Astrocyte (in vitro differentiated cells and primary cell): Measurements from ENCODE around the gene GSTP1. TPM values are rescaled to one million over a fixed set of nuclear protein-coding genes. Genes with fewer than 3 reads are reported as not detected.
A peak's percentile ranks its signal among the peaks of the same experiment; 100 is the strongest.
"Not testable (repeated sequence)": the region's sequence is repeated elsewhere in the genome, so short reads cannot be mapped to it uniquely, and the experiment has no call there.

Experiments used
- DNase-seq: peaks from one replicate; pipeline ENCODE4 v3.0.0-alpha.2; 2010; ENCODE audit warnings: low read depth
- FAIRE-seq: peaks from 2 replicates; lab custom pipeline; 2011; peaks lifted over from hg19 to GRCh38; lab: Jason Lieb, UNC
- H2AFZ ChIP-seq: 2 replicates; pipeline ENCODE4 v1.6.0; 2012; ENCODE audit warnings: low read depth, low read length, inconsistent platforms
- H3K27ac ChIP-seq: 2 replicates; pipeline ENCODE4 v1.5.1; 2011; ENCODE audit warnings: low read depth, low read length, inconsistent platforms
- H3K27me3 ChIP-seq: 2 replicates; pipeline ENCODE4 v1.6.0; 2011; ENCODE audit warnings: low read length, inconsistent platforms; ENCODE audit not compliant: insufficient read depth
- H3K36me3 ChIP-seq: 2 replicates; pipeline ENCODE4 v1.5.1; 2011; ENCODE audit warnings: low read length, inconsistent platforms; ENCODE audit not compliant: insufficient read depth
- H3K4me1 ChIP-seq: 2 replicates; pipeline ENCODE4 v1.5.1; 2011; ENCODE audit warnings: low read length, inconsistent platforms; ENCODE audit not compliant: insufficient read depth
- H3K4me2 ChIP-seq: 2 replicates; pipeline ENCODE4 v1.6.0; 2012; ENCODE audit warnings: low read length, inconsistent platforms
- H3K4me3 ChIP-seq: 2 replicates; pipeline ENCODE4 v1.5.1; 2011; ENCODE audit warnings: low read depth, mild to moderate bottlenecking, low read length, inconsistent platforms; ENCODE audit not compliant: insufficient read depth
- H3K79me2 ChIP-seq: 2 replicates; pipeline ENCODE4 v1.6.0; 2012; ENCODE audit warnings: mild to moderate bottlenecking, low read length, inconsistent platforms; ENCODE audit not compliant: insufficient read depth
- H3K9ac ChIP-seq: 2 replicates; pipeline ENCODE4 v1.6.0; 2012; ENCODE audit warnings: mild to moderate bottlenecking, low read length, inconsistent platforms
- H3K9me3 ChIP-seq: 2 replicates; pipeline ENCODE4 v1.5.1; 2012; ENCODE audit warnings: low read depth, mild to moderate bottlenecking, low read length, inconsistent platforms; ENCODE audit not compliant: insufficient read depth
- H4K20me1 ChIP-seq: 2 replicates; pipeline ENCODE4 v1.6.0; 2012; ENCODE audit warnings: low read length, inconsistent platforms; ENCODE audit not compliant: insufficient read depth
- H3K27ac Mint-ChIP-seq: one replicate; pipeline ENCODE4 v1.8.0; 2021; ENCODE audit warnings: mild to moderate bottlenecking, mixed read lengths; ENCODE audit not compliant: unreplicated experiment
- H3K27me3 Mint-ChIP-seq: one replicate; pipeline ENCODE4 v1.8.0; 2021; ENCODE audit warnings: low read depth, mixed read lengths; ENCODE audit not compliant: unreplicated experiment
- H3K36me3 Mint-ChIP-seq: one replicate; pipeline ENCODE4 v1.8.0; 2021; ENCODE audit warnings: low read depth, mixed read lengths; ENCODE audit not compliant: unreplicated experiment
- H3K4me1 Mint-ChIP-seq: one replicate; pipeline ENCODE4 v1.8.0; 2021; ENCODE audit warnings: low read depth, mixed read lengths; ENCODE audit not compliant: unreplicated experiment
- H3K4me3 Mint-ChIP-seq: one replicate; pipeline ENCODE4 v1.8.0; 2021; ENCODE audit warnings: mild to moderate bottlenecking, moderate library complexity, mixed read lengths; ENCODE audit not compliant: unreplicated experiment
- H3K9me3 Mint-ChIP-seq: one replicate; pipeline ENCODE4 v1.8.0; 2021; ENCODE audit warnings: mild to moderate bottlenecking, mixed read lengths; ENCODE audit not compliant: unreplicated experiment
- total RNA-seq: library from RNA; stranded (reverse); gene quantifications from 2 replicates; pipeline ENCODE4 v1.2.1, GENCODE V29; 2021

Gene GSTP1
- total RNA-seq, 1 donor from 2014 or later = 1,365 TPM

- not testable (repeated sequence) for H3K27ac ChIP-seq, H3K27ac Mint-ChIP-seq, H3K36me3 ChIP-seq, DNase-seq, H3K36me3 Mint-ChIP-seq, H3K4me1 ChIP-seq, H3K4me1 Mint-ChIP-seq, H4K20me1 ChIP-seq, FAIRE-seq, H3K79me2 ChIP-seq, H2AFZ ChIP-seq, H3K4me3 ChIP-seq, H3K9me3 Mint-ChIP-seq, H3K9me3 ChIP-seq, H3K9ac ChIP-seq, H3K4me2 ChIP-seq
- Mint-ChIP-seq H3K4me3 (peak overlapping the region; percentile 85), H3K27me3 (peaks cover 44% of the 10 kb centered on the region)
- peaks cover 13% of the 10 kb centered on the region for H3K27me3 ChIP-seq
These were observed 37.0 kb downstream of the GSTP1 start for GRCh38 chr11:67620621-67621020.

- not testable (repeated sequence) for H3K4me3 ChIP-seq
These were observed 38.3 kb downstream of the GSTP1 start for GRCh38 chr11:67621928-67622327.

GRCh38 chr11:67622905-67623304 is 39.3 kb downstream of the GSTP1 start:
- FAIRE-seq, H3K4me2 ChIP-seq, DNase-seq, H3K9me3 ChIP-seq, H3K79me2 ChIP-seq, H3K27me3 ChIP-seq, H4K20me1 ChIP-seq, H3K4me3 ChIP-seq, H3K4me1 Mint-ChIP-seq, H3K4me3 Mint-ChIP-seq, H3K9ac ChIP-seq, H2AFZ ChIP-seq, H3K27ac Mint-ChIP-seq, H3K9me3 Mint-ChIP-seq, H3K36me3 Mint-ChIP-seq, H3K27ac ChIP-seq, H3K36me3 ChIP-seq, H3K4me1 ChIP-seq: not testable (repeated sequence)
- H3K27me3 Mint-ChIP-seq = peaks cover 33% of the 10 kb centered on the region

More at GRCh38 chr11:67621928-67622327, 38.3 kb downstream of the GSTP1 start:
- not testable (repeated sequence) for H3K9me3 Mint-ChIP-seq, H3K4me1 Mint-ChIP-seq, H3K36me3 Mint-ChIP-seq, H4K20me1 ChIP-seq, H3K27ac Mint-ChIP-seq, H3K27ac ChIP-seq, H3K4me2 ChIP-seq, H3K4me1 ChIP-seq, H3K79me2 ChIP-seq, H3K9me3 ChIP-seq, H3K9ac ChIP-seq, H2AFZ ChIP-seq, H3K36me3 ChIP-seq, FAIRE-seq, DNase-seq
- H3K27me3 ChIP-seq = peaks cover 13% of the 10 kb centered on the region
- Mint-ChIP-seq H3K27me3 (peaks cover 42% of the 10 kb centered on the region), H3K4me3 (peak overlapping the region; percentile 54)

- H3K27me3 ChIP-seq, H3K4me3 Mint-ChIP-seq, DNase-seq, H3K4me1 ChIP-seq, H3K9me3 Mint-ChIP-seq, H2AFZ ChIP-seq, H4K20me1 ChIP-seq, H3K27ac Mint-ChIP-seq, H3K27ac ChIP-seq, H3K36me3 Mint-ChIP-seq, H3K4me3 ChIP-seq, H3K9me3 ChIP-seq, H3K79me2 ChIP-seq, FAIRE-seq, H3K9ac ChIP-seq, H3K36me3 ChIP-seq, H3K4me2 ChIP-seq, H3K4me1 Mint-ChIP-seq: not testable (repeated sequence)
- H3K27me3 Mint-ChIP-seq = peaks cover 28% of the 10 kb centered on the region
These were observed 40.2 kb downstream of the GSTP1 start for GRCh38 chr11:67623795-67624194.

GRCh38 chr11:67626131-67626833 is 42.7 kb downstream of the GSTP1 start:
- not testable (repeated sequence) for H3K4me1 Mint-ChIP-seq, H3K4me3 Mint-ChIP-seq, H3K4me2 ChIP-seq, H3K79me2 ChIP-seq, H3K4me1 ChIP-seq, FAIRE-seq, H3K36me3 Mint-ChIP-seq, H4K20me1 ChIP-seq, DNase-seq, H3K36me3 ChIP-seq, H3K27me3 ChIP-seq, H2AFZ ChIP-seq, H3K27ac ChIP-seq, H3K9me3 ChIP-seq, H3K4me3 ChIP-seq, H3K9me3 Mint-ChIP-seq, H3K27ac Mint-ChIP-seq, H3K9ac ChIP-seq
- H3K27me3 Mint-ChIP-seq = peaks cover 16% of the 10 kb centered on the region
